SK-N-SH treated with all-trans-retinoic acid at 6 μM for 48 hours (cell line): ENCODE measurements around the gene ZFP64.

Source experiments
- ARNTL ChIP-seq: fragments of 450-650 bp; formaldehyde crosslinking; IDR thresholded peaks from 2 replicates; pipeline ENCODE4 v1.5.0; 2020; ENCODE audit warnings: low read depth, mild to moderate bottlenecking, moderate library complexity, borderline replicate concordance
- OSR1 ChIP-seq: fragments of 250-450 bp; sonication (Bioruptor Pico); IDR thresholded peaks from 2 replicates; pipeline ENCODE4 v1.8.0; 2022; ENCODE audit warnings: moderate library complexity, mild to moderate bottlenecking, inconsistent platforms
- PPARA ChIP-seq: fragments of 250-450 bp; sonication (Bioruptor Pico); IDR thresholded peaks from 2 replicates; pipeline ENCODE4 v1.5.0; 2020; ENCODE audit warnings: mild to moderate bottlenecking, borderline replicate concordance
- ZFP3 ChIP-seq: fragments of 250-450 bp; sonication (Bioruptor Pico); IDR thresholded peaks from 2 replicates; pipeline ENCODE4 v1.5.0; 2020; ENCODE audit warnings: mild to moderate bottlenecking, moderate library complexity
- ZFP30 ChIP-seq: fragments of 450-650 bp; formaldehyde crosslinking; IDR thresholded peaks from 2 replicates; pipeline ENCODE4 v1.5.0; 2022; ENCODE audit warnings: mild to moderate bottlenecking, moderate library complexity
- TF ChIP-seq, protein P1 (sequence below): fragments of 250-450 bp; sonication (Bioruptor Pico); IDR thresholded peaks from 2 replicates; pipeline ENCODE4 v1.5.1; 2020; ENCODE audit warnings: low read depth, mild to moderate bottlenecking, moderate library complexity

DNA sequence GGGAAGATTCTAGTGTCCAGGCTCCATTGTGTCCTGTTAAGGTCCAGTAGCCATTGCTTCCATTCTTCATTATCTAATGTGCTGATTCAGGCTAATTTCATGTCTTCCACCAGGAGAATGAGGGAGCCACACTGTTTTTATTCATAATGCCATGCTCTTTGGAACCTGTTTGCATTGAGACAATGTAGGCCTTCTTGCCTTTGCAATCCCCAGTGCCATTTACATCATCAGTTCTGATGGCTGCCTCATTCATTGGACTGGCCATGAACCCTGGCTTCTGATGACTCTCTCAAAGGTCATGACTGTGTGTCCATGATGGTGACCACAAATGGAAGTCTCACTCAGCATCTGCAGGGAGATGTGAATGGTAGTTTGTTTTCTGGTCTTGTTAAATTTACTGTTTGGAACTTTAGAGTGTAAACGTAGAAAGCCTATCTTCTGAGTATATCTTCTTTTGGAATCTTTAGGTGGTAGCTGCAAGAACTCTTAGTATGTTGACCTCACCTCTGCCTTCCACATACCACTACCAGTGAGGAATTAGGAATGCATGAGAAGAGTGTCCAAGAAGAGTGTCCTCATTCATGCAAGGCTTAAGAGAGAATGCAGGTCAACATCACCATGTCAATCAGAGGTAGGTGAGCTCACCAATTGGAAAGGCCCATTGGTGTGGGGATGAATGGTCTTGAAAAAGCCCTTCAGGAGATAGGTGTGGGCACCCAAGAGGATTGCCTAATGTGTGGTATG lies 42.9 kb upstream of the ZFP64 start:
- TF ChIP-seq OSR1 (CRISPR knock-in tag) (no peak), PPARA (CRISPR knock-in tag) (no peak), ZFP3 (no peak), ARNTL (CRISPR knock-in tag) (no peak), ZFP30 (no peak)
- TF ChIP-seq, protein P1, sequence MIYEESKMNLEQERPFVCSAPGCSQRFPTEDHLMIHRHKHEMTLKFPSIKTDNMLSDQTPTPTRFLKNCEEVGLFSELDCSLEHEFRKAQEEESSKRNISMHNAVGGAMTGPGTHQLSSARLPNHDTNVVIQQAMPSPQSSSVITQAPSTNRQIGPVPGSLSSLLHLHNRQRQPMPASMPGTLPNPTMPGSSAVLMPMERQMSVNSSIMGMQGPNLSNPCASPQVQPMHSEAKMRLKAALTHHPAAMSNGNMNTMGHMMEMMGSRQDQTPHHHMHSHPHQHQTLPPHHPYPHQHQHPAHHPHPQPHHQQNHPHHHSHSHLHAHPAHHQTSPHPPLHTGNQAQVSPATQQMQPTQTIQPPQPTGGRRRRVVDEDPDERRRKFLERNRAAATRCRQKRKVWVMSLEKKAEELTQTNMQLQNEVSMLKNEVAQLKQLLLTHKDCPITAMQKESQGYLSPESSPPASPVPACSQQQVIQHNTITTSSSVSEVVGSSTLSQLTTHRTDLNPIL: no peak
